GM23338 (cell line): ENCODE data around the gene TLX1. TPM values are rescaled to one million over a fixed set of nuclear protein-coding genes. Genes with fewer than 3 reads are reported as not detected.

ENCODE experiments used
- ATAC-seq: fragments of 200-7000 bp; cut with Tn5 transposase; 3 replicates; pipeline ENCODE4 v1.9.1; 2020
- DNase-seq: peaks from one replicate; pipeline ENCODE4 v3.0.0-alpha.2; 2015; ENCODE audit warnings: low spot score
- H2AFZ ChIP-seq: fragments of 200-600 bp; sonication (generic); 2 replicates; pipeline ENCODE4 v1.8.0; 2016; ENCODE audit warnings: antibody characterized with exemption, mild to moderate bottlenecking, moderate library complexity
- H3F3A ChIP-seq: fragments of 200-600 bp; sonication (generic); replicated peaks from 2 replicates; pipeline ENCODE4 v1.8.0; 2017; ENCODE audit warnings: antibody characterized with exemption, mixed run types, low read depth
- H3K27ac ChIP-seq: fragments of 200-600 bp; sonication (generic); 2 replicates; pipeline ENCODE4 v1.6.1; 2016; ENCODE audit warnings: low read depth
- H3K27me3 ChIP-seq: fragments of 200-600 bp; sonication (generic); 2 replicates; pipeline ENCODE4 v1.8.0; 2016; ENCODE audit warnings: mild to moderate bottlenecking, mixed run types, moderate library complexity; ENCODE audit not compliant: insufficient read depth
- H3K36me3 ChIP-seq: fragments of 200-600 bp; sonication (generic); 2 replicates; pipeline ENCODE4 v1.8.0; 2016; ENCODE audit warnings: mild to moderate bottlenecking; ENCODE audit not compliant: insufficient read depth
- H3K4me1 ChIP-seq: fragments of 200-600 bp; sonication (generic); 2 replicates; pipeline ENCODE4 v1.8.0; 2016; ENCODE audit warnings: mild to moderate bottlenecking, moderate library complexity; ENCODE audit not compliant: insufficient read depth
- H3K4me2 ChIP-seq: fragments of 200-600 bp; sonication (generic); 2 replicates; pipeline ENCODE4 v1.7.1; 2017; ENCODE audit warnings: mixed run types
- H3K4me3 ChIP-seq: fragments of 200-600 bp; sonication (generic); 2 replicates; pipeline ENCODE4 v1.6.1; 2016; ENCODE audit warnings: mixed run types
- H3K79me2 ChIP-seq: fragments of 200-600 bp; sonication (generic); replicated peaks from 2 replicates; pipeline ENCODE4 v1.8.0; 2017; ENCODE audit warnings: mild to moderate bottlenecking; ENCODE audit not compliant: insufficient read depth
- H3K9me2 ChIP-seq: fragments of 200-600 bp; sonication (generic); 2 replicates; pipeline ENCODE4 v1.8.0; 2017; ENCODE audit not compliant: insufficient read depth
- H4K20me1 ChIP-seq: fragments of 200-600 bp; sonication (generic); replicated peaks from 2 replicates; pipeline ENCODE4 v1.8.0; 2017; ENCODE audit warnings: mild to moderate bottlenecking; ENCODE audit not compliant: insufficient read depth
- H3K27ac Mint-ChIP-seq: 2 replicates; pipeline ENCODE4 v1.8.0; 2020; ENCODE audit warnings: inconsistent platforms, mild to moderate bottlenecking, moderate library complexity, mixed read lengths
- H3K27me3 Mint-ChIP-seq: 3 replicates; pipeline ENCODE4 v1.8.0; 2022; ENCODE audit warnings: low read depth, mild to moderate bottlenecking, moderate library complexity, mixed read lengths, inconsistent platforms; ENCODE audit not compliant: insufficient read depth, poor library complexity
- H3K36me3 Mint-ChIP-seq: 3 replicates; pipeline ENCODE4 v1.8.0; 2021; ENCODE audit warnings: low read depth, mild to moderate bottlenecking, inconsistent platforms, moderate library complexity, mixed read lengths
- H3K4me1 Mint-ChIP-seq: 3 replicates; pipeline ENCODE4 v1.8.0; 2020; ENCODE audit warnings: mild to moderate bottlenecking, inconsistent platforms, mixed read lengths
- H3K4me3 Mint-ChIP-seq: 3 replicates; pipeline ENCODE4 v1.8.0; 2021; ENCODE audit warnings: moderate library complexity, mild to moderate bottlenecking, inconsistent platforms, mixed read lengths
- H3K9me3 Mint-ChIP-seq: 3 replicates; pipeline ENCODE4 v1.8.0; 2020; ENCODE audit warnings: moderate library complexity, mild to moderate bottlenecking, inconsistent platforms, mixed read lengths
- CREB1 ChIP-seq: fragments of 250-450 bp; sonication (Bioruptor Pico); IDR thresholded peaks from 2 replicates; pipeline ENCODE4 v1.5.0; 2020; ENCODE audit warnings: low read depth, mild to moderate bottlenecking, moderate library complexity
- EZH2phosphoT487 ChIP-seq: fragments of 200-600 bp; sonication (generic); IDR thresholded peaks from one replicate; pipeline ENCODE4 v1.8.1; 2018; ENCODE audit warnings: antibody characterized with exemption; ENCODE audit not compliant: unreplicated experiment
- JUNB ChIP-seq: IDR thresholded peaks from one replicate; pipeline ENCODE4 v1.6.1; 2016; ENCODE audit warnings: antibody characterized with exemption; ENCODE audit not compliant: unreplicated experiment
- ZNF114 ChIP-seq: fragments of 250-450 bp; sonication (Bioruptor Pico); IDR thresholded peaks from 2 replicates; pipeline ENCODE4 v1.5.0; 2020; ENCODE audit warnings: mild to moderate bottlenecking, moderate library complexity
- ZNF331 ChIP-seq: fragments of 250-450 bp; sonication (Bioruptor Pico); IDR thresholded peaks from 2 replicates; pipeline ENCODE4 v1.5.0; 2020; ENCODE audit warnings: low read depth, mild to moderate bottlenecking, moderate library complexity
- polyA plus RNA-seq: library from polyadenylated mRNA; unstranded; fragments of >200 nt; fragmentation: Nextera tagmentation; extraction: Ambion mirVana; gene quantifications from 2 replicates; pipeline ENCODE4 v1.2.1, GENCODE V29; 2016
- total RNA-seq: library from RNA; depleted of rRNA; stranded (reverse); fragments of >200 nt; shearing (Covaris generic); gene quantifications from 2 replicates; pipeline ENCODE4 v1.2.3, GENCODE V29; 2014
- TF ChIP-seq, protein P1 (sequence below), 2 experiments: fragments of 200-600 bp in 1 of 2; sonication (generic) in 1 of 2; conservative IDR thresholded peaks; 2 replicates each; pipeline versions ENCODE4 v1.5.1 to v1.6.1; 2016 to 2017; ENCODE audit warnings: antibody characterized with exemption in 2 of 2, low read depth in 2 of 2, mild to moderate bottlenecking in 2 of 2, moderate library complexity in 1 of 2
- TF ChIP-seq, protein P2 (sequence below): fragments of 250-450 bp; sonication (Bioruptor Pico); IDR thresholded peaks from 2 replicates; pipeline ENCODE4 v1.5.0; 2020; ENCODE audit warnings: mild to moderate bottlenecking, moderate library complexity

Gene TLX1
- total and polyA plus RNA-seq, 2 experiments from 2014 or later, result not detected

DNA sequence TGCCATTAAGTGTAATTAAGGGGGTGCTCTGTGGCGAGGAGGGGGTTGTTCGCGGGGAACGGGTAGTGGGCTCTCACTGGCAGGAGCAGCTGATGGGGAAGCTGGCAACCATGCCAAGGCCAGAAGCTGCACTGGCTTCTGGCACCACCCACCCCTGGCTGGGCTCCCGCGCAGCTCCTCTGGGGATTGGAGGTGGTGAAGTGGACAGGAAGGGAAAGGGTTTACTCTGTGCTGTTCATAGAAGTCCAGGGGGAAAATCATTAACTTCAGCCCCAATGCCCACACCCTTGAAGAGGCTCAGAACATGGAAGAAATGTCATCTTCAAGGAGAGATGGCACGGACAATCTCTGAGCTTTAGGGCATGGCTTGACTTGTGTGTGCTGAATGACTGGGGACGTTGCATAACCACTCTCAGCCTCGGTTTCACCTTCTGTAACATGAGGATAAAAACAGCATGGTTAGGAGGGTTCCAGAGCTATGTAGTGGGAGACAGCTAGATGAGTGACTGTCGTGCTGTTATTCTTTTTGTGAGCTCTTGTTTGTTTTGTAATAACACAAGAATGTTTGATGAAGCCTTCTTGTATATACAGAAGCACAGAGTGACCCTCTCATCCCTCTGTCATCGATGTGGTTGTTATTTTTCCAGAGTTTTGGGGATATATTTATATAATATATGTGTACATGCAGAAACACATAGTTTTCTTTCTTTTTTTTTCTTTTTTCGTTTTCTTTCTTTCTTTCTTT is 39.4 kb upstream of the TLX1 start:
- ATAC-seq, result no peak
- 0 out of 2 replicates have a peak, but pooled peaks cover 7% of the 10 kb centered on the region for H3K27me3 ChIP-seq
- no peak overlapping the region for H3K27ac Mint-ChIP-seq

More for the DNA sequence above, 39.4 kb upstream of the TLX1 start:
- H3K79me2 ChIP-seq, result no peaks in the 10 kb centered on the region
- no peaks in the 10 kb centered on the region for H4K20me1 ChIP-seq
- Mint-ChIP-seq H3K36me3 (no peaks in the 10 kb centered on the region), H3K4me3 (no peak overlapping the region), H3K9me3 (no peaks in the 10 kb centered on the region), H3K4me1 (peaks cover 20% of the 10 kb centered on the region), H3K27me3 (peaks cover 22% of the 10 kb centered on the region)
- TF ChIP-seq, protein P1, sequence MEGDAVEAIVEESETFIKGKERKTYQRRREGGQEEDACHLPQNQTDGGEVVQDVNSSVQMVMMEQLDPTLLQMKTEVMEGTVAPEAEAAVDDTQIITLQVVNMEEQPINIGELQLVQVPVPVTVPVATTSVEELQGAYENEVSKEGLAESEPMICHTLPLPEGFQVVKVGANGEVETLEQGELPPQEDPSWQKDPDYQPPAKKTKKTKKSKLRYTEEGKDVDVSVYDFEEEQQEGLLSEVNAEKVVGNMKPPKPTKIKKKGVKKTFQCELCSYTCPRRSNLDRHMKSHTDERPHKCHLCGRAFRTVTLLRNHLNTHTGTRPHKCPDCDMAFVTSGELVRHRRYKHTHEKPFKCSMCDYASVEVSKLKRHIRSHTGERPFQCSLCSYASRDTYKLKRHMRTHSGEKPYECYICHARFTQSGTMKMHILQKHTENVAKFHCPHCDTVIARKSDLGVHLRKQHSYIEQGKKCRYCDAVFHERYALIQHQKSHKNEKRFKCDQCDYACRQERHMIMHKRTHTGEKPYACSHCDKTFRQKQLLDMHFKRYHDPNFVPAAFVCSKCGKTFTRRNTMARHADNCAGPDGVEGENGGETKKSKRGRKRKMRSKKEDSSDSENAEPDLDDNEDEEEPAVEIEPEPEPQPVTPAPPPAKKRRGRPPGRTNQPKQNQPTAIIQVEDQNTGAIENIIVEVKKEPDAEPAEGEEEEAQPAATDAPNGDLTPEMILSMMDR (conservative IDR thresholded peaks at IDR 0.05; ENCODE audit: low read depth in 2 of 2), result no peak
- TF ChIP-seq, protein P2, sequence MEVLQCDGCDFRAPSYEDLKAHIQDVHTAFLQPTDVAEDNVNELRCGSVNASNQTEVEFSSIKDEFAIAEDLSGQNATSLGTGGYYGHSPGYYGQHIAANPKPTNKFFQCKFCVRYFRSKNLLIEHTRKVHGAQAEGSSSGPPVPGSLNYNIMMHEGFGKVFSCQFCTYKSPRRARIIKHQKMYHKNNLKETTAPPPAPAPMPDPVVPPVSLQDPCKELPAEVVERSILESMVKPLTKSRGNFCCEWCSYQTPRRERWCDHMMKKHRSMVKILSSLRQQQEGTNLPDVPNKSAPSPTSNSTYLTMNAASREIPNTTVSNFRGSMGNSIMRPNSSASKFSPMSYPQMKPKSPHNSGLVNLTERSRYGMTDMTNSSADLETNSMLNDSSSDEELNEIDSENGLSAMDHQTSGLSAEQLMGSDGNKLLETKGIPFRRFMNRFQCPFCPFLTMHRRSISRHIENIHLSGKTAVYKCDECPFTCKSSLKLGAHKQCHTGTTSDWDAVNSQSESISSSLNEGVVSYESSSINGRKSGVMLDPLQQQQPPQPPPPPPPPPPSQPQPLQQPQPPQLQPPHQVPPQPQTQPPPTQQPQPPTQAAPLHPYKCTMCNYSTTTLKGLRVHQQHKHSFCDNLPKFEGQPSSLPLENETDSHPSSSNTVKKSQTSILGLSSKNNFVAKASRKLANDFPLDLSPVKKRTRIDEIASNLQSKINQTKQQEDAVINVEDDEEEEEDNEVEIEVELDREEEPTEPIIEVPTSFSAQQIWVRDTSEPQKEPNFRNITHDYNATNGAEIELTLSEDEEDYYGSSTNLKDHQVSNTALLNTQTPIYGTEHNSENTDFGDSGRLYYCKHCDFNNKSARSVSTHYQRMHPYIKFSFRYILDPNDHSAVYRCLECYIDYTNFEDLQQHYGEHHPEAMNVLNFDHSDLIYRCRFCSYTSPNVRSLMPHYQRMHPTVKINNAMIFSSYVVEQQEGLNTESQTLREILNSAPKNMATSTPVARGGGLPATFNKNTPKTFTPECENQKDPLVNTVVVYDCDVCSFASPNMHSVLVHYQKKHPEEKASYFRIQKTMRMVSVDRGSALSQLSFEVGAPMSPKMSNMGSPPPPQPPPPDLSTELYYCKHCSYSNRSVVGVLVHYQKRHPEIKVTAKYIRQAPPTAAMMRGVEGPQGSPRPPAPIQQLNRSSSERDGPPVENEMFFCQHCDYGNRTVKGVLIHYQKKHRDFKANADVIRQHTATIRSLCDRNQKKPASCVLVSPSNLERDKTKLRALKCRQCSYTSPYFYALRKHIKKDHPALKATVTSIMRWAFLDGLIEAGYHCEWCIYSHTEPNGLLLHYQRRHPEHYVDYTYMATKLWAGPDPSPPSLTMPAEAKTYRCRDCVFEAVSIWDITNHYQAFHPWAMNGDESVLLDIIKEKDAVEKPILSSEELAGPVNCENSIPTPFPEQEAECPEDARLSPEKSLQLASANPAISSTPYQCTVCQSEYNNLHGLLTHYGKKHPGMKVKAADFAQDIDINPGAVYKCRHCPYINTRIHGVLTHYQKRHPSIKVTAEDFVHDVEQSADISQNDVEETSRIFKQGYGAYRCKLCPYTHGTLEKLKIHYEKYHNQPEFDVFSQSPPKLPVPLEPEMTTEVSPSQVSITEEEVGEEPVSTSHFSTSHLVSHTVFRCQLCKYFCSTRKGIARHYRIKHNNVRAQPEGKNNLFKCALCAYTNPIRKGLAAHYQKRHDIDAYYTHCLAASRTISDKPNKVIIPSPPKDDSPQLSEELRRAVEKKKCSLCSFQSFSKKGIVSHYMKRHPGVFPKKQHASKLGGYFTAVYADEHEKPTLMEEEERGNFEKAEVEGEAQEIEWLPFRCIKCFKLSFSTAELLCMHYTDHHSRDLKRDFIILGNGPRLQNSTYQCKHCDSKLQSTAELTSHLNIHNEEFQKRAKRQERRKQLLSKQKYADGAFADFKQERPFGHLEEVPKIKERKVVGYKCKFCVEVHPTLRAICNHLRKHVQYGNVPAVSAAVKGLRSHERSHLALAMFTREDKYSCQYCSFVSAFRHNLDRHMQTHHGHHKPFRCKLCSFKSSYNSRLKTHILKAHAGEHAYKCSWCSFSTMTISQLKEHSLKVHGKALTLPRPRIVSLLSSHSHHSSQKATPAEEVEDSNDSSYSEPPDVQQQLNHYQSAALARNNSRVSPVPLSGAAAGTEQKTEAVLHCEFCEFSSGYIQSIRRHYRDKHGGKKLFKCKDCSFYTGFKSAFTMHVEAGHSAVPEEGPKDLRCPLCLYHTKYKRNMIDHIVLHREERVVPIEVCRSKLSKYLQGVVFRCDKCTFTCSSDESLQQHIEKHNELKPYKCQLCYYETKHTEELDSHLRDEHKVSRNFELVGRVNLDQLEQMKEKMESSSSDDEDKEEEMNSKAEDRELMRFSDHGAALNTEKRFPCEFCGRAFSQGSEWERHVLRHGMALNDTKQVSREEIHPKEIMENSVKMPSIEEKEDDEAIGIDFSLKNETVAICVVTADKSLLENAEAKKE (CRISPR knock-in tag), result no peak
- TF ChIP-seq ZNF114 (CRISPR knock-in tag) (no peak), CREB1 (no peak), ZNF331 (CRISPR knock-in tag) (no peak), JUNB (no peak), EZH2phosphoT487 (no peak)
- H3K4me2 ChIP-seq, result no peak overlapping the region
- no peaks in the 10 kb centered on the region for H3K9me2 ChIP-seq
- H3K36me3 ChIP-seq, result no peaks in the 10 kb centered on the region
- no peak overlapping the region for H3K27ac ChIP-seq
- no peak overlapping the region for H2AFZ ChIP-seq
- H3K4me3 ChIP-seq, result no peak overlapping the region
- no peaks in the 10 kb centered on the region for H3F3A ChIP-seq
- H3K4me1 ChIP-seq, result peaks cover 13% of the 10 kb centered on the region
- no peak for DNase-seq
